ENCODE results near the gene C15orf40. TPM values are rescaled to one million over a fixed set of nuclear protein-coding genes. Genes with fewer than 3 reads are reported as not detected.
A peak's percentile ranks its signal among the peaks of the same experiment; 100 is the strongest.

The C15orf40 gene
- total RNA-seq, 4 donors from 2014 or later = 7.0 to 11.8 (median 9.1) TPM

GRCh38 chr15:82999905-83000671 is 11.4 kb downstream of the C15orf40 start:
- peak overlapping the region in 3 of 4 donors; percentile 21 to 43 (median 33) for H3K4me3 ChIP-seq

DNA sequence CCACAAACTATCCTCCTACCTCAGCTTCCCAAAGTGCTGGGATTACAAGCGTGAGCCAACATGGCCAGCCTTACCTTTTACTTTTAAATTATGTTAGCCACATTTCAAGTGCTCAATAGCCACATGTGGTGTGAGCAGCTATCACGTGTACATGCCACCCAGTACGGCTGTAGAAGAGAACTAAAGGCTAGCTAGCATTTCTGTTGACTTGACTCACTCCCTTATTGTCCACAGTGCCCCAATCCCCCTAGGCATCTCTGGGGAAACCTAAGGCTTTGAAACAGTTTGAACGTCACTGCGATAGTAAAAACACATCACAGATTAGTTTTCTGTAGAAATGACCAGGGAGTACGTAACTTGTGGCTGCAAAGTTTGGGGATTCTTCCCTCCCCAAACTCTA is 12.0 kb downstream of the C15orf40 start:
- TF ChIP-seq POLR2A (IDR thresholded peaks at IDR 0.05; ENCODE audit: low read depth) (no peak), EP300 (IDR thresholded peaks at IDR 0.05) (no peak), POLR2AphosphoS5 (IDR thresholded peaks at IDR 0.05) (no peak)
- TF ChIP-seq, protein P1, sequence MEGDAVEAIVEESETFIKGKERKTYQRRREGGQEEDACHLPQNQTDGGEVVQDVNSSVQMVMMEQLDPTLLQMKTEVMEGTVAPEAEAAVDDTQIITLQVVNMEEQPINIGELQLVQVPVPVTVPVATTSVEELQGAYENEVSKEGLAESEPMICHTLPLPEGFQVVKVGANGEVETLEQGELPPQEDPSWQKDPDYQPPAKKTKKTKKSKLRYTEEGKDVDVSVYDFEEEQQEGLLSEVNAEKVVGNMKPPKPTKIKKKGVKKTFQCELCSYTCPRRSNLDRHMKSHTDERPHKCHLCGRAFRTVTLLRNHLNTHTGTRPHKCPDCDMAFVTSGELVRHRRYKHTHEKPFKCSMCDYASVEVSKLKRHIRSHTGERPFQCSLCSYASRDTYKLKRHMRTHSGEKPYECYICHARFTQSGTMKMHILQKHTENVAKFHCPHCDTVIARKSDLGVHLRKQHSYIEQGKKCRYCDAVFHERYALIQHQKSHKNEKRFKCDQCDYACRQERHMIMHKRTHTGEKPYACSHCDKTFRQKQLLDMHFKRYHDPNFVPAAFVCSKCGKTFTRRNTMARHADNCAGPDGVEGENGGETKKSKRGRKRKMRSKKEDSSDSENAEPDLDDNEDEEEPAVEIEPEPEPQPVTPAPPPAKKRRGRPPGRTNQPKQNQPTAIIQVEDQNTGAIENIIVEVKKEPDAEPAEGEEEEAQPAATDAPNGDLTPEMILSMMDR (IDR thresholded peaks at IDR 0.05) = no peak
- peak overlapping the region in 1 of 4 donors; percentile 18 for H3K27ac ChIP-seq (replicated peaks in 1 of 4)
- no peaks in the 10 kb centered on the region for H3K27me3 ChIP-seq
- DNase-seq (ENCODE audit: extremely low spot score) = no peak
- WGBS = 83% methylated on average over 6 of the region's 6 CpGs
- H3K4me3 ChIP-seq = no peak overlapping the region
- peaks cover 5 to 12% (median 9%) of the 10 kb centered on the region in 4 donors for H3K4me1 ChIP-seq
- H3K9me3 ChIP-seq = no peaks in the 10 kb centered on the region
- H3K36me3 ChIP-seq = peaks cover 0 to 11% (median 7%) of the 10 kb centered on the region in 4 donors
- intact Hi-C loops (cut with DNase I) = no loop called here

More at GRCh38 chr15:82999905-83000671, 11.4 kb downstream of the C15orf40 start:
- DNase-seq (ENCODE audit: extremely low spot score) = no peak
- Histone ChIP-seq H3K27ac (replicated peaks in 1 of 4) (peak overlapping the region in 2 of 4 donors; percentile 18 to 34), H3K9me3 (no peaks in the 10 kb centered on the region), H3K36me3 (peaks cover 3 to 16% (median 12%) of the 10 kb centered on the region in 4 donors), H3K27me3 (no peaks in the 10 kb centered on the region), H3K4me1 (peaks cover 5 to 12% (median 9%) of the 10 kb centered on the region in 4 donors)
- WGBS = 24% methylated on average over 6 of the region's 6 CpGs
- intact Hi-C loops (cut with DNase I) = loop anchor here (5.0 kb wide), 1 partner anchor 148 kb away; no protein-coding TSS in a partner anchor
- TF ChIP-seq, protein P1 (IDR thresholded peaks at IDR 0.05) = peak; percentile 35 to 40 (median 38)
- TF ChIP-seq POLR2AphosphoS5 (IDR thresholded peaks at IDR 0.05) = no peak

DNA sequence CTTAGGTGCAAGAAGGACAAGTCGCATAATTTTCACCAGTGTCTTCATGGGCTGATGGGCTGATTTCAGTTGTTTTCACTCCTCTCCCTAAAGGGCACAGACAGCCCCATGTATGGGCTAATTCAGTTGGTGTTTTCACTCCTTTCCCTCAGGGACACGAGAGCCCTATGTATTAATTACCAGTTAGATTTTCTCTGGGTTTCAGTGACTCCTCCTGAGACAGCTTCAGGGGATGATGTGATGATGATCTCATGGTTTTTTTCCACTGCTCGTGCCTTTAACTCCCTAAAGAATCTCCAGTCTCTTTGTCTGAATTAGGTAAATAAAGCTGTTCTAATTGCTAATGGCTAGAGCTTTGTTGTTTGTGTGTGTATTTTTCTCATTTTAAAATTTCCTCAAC is 15.5 kb downstream of the C15orf40 start:
- peaks cover 0 to 9% (median 6%) of the 10 kb centered on the region in 4 donors for H3K36me3 ChIP-seq
- peaks cover 5 to 12% (median 9%) of the 10 kb centered on the region in 4 donors for H3K4me1 ChIP-seq
- H3K9me3 ChIP-seq = no peaks in the 10 kb centered on the region
- H3K27me3 ChIP-seq = no peaks in the 10 kb centered on the region
- intact Hi-C loops (cut with DNase I) = no loop called here
- 59% methylated on average over 3 of the region's 3 CpGs for WGBS
- DNase-seq (ENCODE audit: extremely low spot score) = no peak
- no peak for TF ChIP-seq EP300 (IDR thresholded peaks at IDR 0.05)
- no peak for TF ChIP-seq POLR2AphosphoS5 (IDR thresholded peaks at IDR 0.05)
- no peak for TF ChIP-seq POLR2A (IDR thresholded peaks at IDR 0.05; ENCODE audit: low read depth)
- TF ChIP-seq, protein P1 (IDR thresholded peaks at IDR 0.05) = no peak
- H3K4me3 ChIP-seq = no peak overlapping the region
- no peak overlapping the region for H3K27ac ChIP-seq (replicated peaks in 1 of 4)

DNA sequence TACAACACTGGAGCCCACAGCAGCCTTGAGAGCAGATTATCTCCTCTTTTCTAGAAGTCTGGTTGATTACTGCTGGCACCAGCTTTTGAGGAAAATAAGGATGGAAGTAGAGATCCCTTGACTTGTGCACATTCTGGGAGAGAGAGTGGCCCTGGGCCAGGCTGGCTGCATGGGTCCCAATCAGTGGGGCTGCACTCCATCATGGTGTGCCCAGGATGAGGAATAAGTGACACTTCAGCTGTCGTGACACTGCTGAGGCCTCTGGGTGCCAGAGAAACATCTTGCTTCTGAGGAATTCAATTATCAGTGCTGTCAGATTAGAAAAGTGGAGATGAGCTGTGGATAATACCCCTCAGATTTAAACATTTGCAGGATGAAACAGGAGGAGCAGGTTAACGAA is 16.4 kb downstream of the C15orf40 start:
- Histone ChIP-seq H3K27me3 (no peaks in the 10 kb centered on the region), H3K36me3 (peaks cover 0 to 14% (median 9%) of the 10 kb centered on the region in 4 donors), H3K9me3 (no peaks in the 10 kb centered on the region), H3K27ac (replicated peaks in 1 of 4) (no peak overlapping the region), H3K4me1 (peaks cover 3 to 8% (median 7%) of the 10 kb centered on the region in 4 donors), H3K4me3 (no peak overlapping the region)
- no peak for DNase-seq (ENCODE audit: extremely low spot score)
- 78% methylated on average over 2 of the region's 2 CpGs for WGBS
- intact Hi-C loops (cut with DNase I) = no loop called here
- TF ChIP-seq, protein P1 (IDR thresholded peaks at IDR 0.05) = no peak
